Middle frontal gyrus (tissue), 1 donor: ENCODE data around the gene UGT2B7.
"Not testable (repeated sequence)": the region's sequence is repeated elsewhere in the genome, so short reads cannot be mapped to it uniquely, and the experiment has no call there.

ENCODE experiments used
- DNase-seq: peaks from one replicate; pipeline ENCODE4 v3.0.0-alpha.2; 2015; ENCODE audit warnings: low spot score; ENCODE audit errors: extremely low spot score

UGT2B7 gene

GRCh38 chr4:69078852-69079251 is 17.4 kb upstream of the UGT2B7 start:
- no peak for DNase-seq

- DNase-seq, result no peak
These were observed 7.8 kb upstream of the UGT2B7 start for GRCh38 chr4:69088473-69088872.

GRCh38 chr4:69089388-69089787 is 6.9 kb upstream of the UGT2B7 start:
- no peak for DNase-seq

- no peak for DNase-seq
These were observed 4.1 kb upstream of the UGT2B7 start for GRCh38 chr4:69092190-69092589.

- no peak for DNase-seq
These were observed 3.2 kb upstream of the UGT2B7 start for GRCh38 chr4:69092980-69093568.

GRCh38 chr4:69093681-69094080 is 2.6 kb upstream of the UGT2B7 start:
- DNase-seq, result no peak

- no peak for DNase-seq
These were observed 958 bp upstream of the UGT2B7 start for GRCh38 chr4:69095301-69095731.

- DNase-seq, result no peak
These were observed 536 bp downstream of the UGT2B7 start for GRCh38 chr4:69096810-69097209.

- no peak for DNase-seq
These were observed 2.2 kb downstream of the UGT2B7 start for GRCh38 chr4:69098470-69098869.

GRCh38 chr4:69099910-69100309 is 3.6 kb downstream of the UGT2B7 start:
- no peak for DNase-seq

- DNase-seq, result not testable (repeated sequence)
These were observed 6.4 kb downstream of the UGT2B7 start for GRCh38 chr4:69102668-69103067.

GRCh38 chr4:69104719-69105275 is 8.5 kb downstream of the UGT2B7 start:
- DNase-seq, result no peak

- DNase-seq, result not testable (repeated sequence)
These were observed 19.0 kb downstream of the UGT2B7 start for GRCh38 chr4:69115151-69115850.

GRCh38 chr4:69115851-69116213 is 19.6 kb downstream of the UGT2B7 start:
- DNase-seq, result no peak

- DNase-seq, result no peak
These were observed 20.5 kb downstream of the UGT2B7 start for GRCh38 chr4:69116645-69117321.

- no peak for DNase-seq
These were observed 24.6 kb downstream of the UGT2B7 start for GRCh38 chr4:69120870-69121269.

GRCh38 chr4:69122476-69122875 is 26.2 kb downstream of the UGT2B7 start:
- DNase-seq, result no peak

GRCh38 chr4:69124941-69125340 is 28.7 kb downstream of the UGT2B7 start:
- DNase-seq, result no peak

- DNase-seq, result no peak
These were observed 29.8 kb downstream of the UGT2B7 start for GRCh38 chr4:69126024-69126423.

- no peak for DNase-seq
These were observed 37.7 kb downstream of the UGT2B7 start for GRCh38 chr4:69133993-69134392.

GRCh38 chr4:69134471-69134870 is 38.2 kb downstream of the UGT2B7 start:
- no peak for DNase-seq

GRCh38 chr4:69141320-69141719 is 45.0 kb downstream of the UGT2B7 start:
- no peak for DNase-seq
